Ishikawa (cell line): ENCODE data around the gene ADD1.

Experiments
- CEBPB ChIP-seq: IDR thresholded peaks from 2 replicates; pipeline ENCODE4 v1.6.1; 2012
- CREB1 ChIP-seq: IDR thresholded peaks from 2 replicates; pipeline ENCODE4 v1.6.1; 2012; ENCODE audit warnings: low read depth
- RAD21 ChIP-seq: IDR thresholded peaks from 2 replicates; pipeline ENCODE4 v1.6.1; 2012; ENCODE audit warnings: low read depth
- TEAD4 ChIP-seq: IDR thresholded peaks from 2 replicates; pipeline ENCODE4 v1.6.1; 2012
- YY1 ChIP-seq: IDR thresholded peaks from 2 replicates; pipeline ENCODE4 v1.6.1; 2012; ENCODE audit warnings: low read depth
- TF ChIP-seq, protein P1 (sequence below): IDR thresholded peaks from 2 replicates; pipeline ENCODE4 v1.6.1; 2012
- TF ChIP-seq, protein P2 (sequence below): IDR thresholded peaks from 2 replicates; pipeline ENCODE4 v1.6.1; 2012; ENCODE audit warnings: low read depth, mild to moderate bottlenecking

DNA sequence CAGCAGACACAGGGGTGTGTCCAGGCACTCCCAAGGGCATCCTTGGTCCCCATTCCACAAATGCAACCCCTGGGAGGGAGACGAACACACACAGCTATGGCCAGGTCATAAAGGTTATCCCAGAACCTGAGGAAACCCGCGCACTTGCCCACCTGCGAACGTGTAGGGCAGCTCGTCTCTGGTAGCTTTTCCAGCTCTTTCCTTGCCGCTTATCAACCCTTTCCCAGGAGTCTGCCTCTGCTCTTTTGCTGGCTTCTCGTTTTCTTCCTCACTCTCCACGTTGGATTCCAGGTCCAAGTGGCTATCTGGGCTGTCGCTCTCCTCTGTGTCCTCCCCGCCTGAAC lies 106.1 kb downstream of the ADD1 start:
- TF ChIP-seq, protein P1, sequence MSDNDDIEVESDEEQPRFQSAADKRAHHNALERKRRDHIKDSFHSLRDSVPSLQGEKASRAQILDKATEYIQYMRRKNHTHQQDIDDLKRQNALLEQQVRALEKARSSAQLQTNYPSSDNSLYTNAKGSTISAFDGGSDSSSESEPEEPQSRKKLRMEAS = no peak
- TF ChIP-seq CEBPB (no peak), RAD21 (no peak), TEAD4 (no peak), YY1 (no peak), CREB1 (no peak)
- TF ChIP-seq, protein P2, sequence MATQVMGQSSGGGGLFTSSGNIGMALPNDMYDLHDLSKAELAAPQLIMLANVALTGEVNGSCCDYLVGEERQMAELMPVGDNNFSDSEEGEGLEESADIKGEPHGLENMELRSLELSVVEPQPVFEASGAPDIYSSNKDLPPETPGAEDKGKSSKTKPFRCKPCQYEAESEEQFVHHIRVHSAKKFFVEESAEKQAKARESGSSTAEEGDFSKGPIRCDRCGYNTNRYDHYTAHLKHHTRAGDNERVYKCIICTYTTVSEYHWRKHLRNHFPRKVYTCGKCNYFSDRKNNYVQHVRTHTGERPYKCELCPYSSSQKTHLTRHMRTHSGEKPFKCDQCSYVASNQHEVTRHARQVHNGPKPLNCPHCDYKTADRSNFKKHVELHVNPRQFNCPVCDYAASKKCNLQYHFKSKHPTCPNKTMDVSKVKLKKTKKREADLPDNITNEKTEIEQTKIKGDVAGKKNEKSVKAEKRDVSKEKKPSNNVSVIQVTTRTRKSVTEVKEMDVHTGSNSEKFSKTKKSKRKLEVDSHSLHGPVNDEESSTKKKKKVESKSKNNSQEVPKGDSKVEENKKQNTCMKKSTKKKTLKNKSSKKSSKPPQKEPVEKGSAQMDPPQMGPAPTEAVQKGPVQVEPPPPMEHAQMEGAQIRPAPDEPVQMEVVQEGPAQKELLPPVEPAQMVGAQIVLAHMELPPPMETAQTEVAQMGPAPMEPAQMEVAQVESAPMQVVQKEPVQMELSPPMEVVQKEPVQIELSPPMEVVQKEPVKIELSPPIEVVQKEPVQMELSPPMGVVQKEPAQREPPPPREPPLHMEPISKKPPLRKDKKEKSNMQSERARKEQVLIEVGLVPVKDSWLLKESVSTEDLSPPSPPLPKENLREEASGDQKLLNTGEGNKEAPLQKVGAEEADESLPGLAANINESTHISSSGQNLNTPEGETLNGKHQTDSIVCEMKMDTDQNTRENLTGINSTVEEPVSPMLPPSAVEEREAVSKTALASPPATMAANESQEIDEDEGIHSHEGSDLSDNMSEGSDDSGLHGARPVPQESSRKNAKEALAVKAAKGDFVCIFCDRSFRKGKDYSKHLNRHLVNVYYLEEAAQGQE = no peak
